Mesodermal cell (in vitro differentiated cells): ENCODE measurements around the gene SARS2.

Source experiments
- H3K27ac ChIP-seq: 2 replicates; pipeline ENCODE4 v1.7.0; 2013; ENCODE audit warnings: mild to moderate bottlenecking, low read depth, low read length, moderate library complexity; ENCODE audit not compliant: severe bottlenecking
- H3K36me3 ChIP-seq: 2 replicates; pipeline ENCODE4 v1.7.1; 2013; ENCODE audit warnings: mild to moderate bottlenecking, low read length, moderate library complexity; ENCODE audit not compliant: control insufficient read depth, insufficient read depth
- H3K4me1 ChIP-seq: one replicate; pipeline ENCODE4 v1.7.1; 2013; ENCODE audit warnings: mild to moderate bottlenecking, low read length; ENCODE audit not compliant: insufficient read depth, control insufficient read depth, poor library complexity, severe bottlenecking
- H3K4me3 ChIP-seq: 2 replicates; pipeline ENCODE4 v1.7.0; 2013; ENCODE audit warnings: low read length, control low read depth, mild to moderate bottlenecking; ENCODE audit not compliant: insufficient read depth, poor library complexity, severe bottlenecking; ENCODE audit errors: extremely low read depth
- H3K9me3 ChIP-seq: 2 replicates; pipeline ENCODE4 v1.7.1; 2013; ENCODE audit warnings: mild to moderate bottlenecking, low read length, moderate library complexity; ENCODE audit not compliant: control insufficient read depth
- WGBS, 2 experiments: methylation state at CpG; one replicate each; pipeline ENCODE4 v1.1.5; 2013; ENCODE audit warnings: missing lambda C conversion rate in 2 of 2; ENCODE audit not compliant: insufficient coverage in 2 of 2; 5-methylcytosine and 5-hydroxymethylcytosine counted together

The SARS2 gene

DNA sequence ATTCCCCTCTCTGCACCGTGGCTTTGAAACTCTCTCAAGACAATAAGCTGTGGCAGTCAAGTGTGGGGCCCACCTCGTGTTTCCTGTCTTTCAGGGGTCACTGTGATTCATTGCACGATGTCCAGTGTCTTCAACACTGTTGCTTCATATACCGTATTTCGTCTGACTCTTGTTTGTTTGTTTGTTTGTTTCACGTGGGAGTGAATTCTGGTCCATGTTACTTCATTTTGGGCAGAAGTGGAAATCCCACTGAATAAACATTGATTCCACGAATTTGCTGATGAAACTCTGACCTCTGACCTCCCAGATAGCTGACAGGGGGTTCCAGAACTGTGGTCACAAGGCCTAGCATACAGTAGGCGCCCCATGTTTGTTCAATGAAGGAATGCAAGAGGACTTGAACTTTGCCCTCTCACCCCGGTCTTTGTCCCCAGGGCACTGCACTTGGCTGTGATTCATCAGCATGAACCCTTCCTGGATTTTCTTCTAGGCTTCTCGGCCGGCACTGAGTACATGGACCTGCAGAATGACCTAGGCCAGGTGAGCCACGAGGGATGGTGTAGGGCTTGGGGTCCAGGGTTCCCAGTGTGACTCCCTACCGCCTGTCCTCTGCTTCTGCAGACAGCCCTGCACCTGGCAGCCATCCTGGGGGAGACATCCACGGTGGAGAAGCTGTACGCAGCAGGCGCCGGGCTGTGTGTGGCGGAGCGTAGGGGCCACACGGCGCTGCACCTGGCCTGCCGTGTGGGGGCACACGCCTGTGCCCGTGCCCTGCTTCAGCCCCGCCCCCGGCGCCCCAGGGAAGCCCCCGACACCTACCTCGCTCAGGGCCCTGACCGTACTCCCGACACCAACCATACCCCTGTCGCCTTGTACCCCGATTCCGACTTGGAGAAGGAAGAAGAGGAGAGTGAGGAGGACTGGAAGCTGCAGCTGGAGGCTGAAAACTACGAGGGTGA is 25.7 kb downstream of the SARS2 start:
- peaks cover 22% of the 10 kb centered on the region for H3K36me3 ChIP-seq
- H3K27ac ChIP-seq = no peak overlapping the region
- H3K9me3 ChIP-seq = peaks cover 4% of the 10 kb centered on the region
- H3K4me3 ChIP-seq = no peak overlapping the region
- H3K4me1 ChIP-seq = peaks cover 12% of the 10 kb centered on the region
- WGBS, 2 experiments = 93 to 96% methylated on average over 22 to 31 of the region's 35 CpGs

GRCh38 chr19:38901683-38902082 is 28.9 kb downstream of the SARS2 start:
- H3K4me3 ChIP-seq = no peak overlapping the region
- 89% methylated on average over 1 of the region's 1 CpG for WGBS, 2 experiments

GRCh38 chr19:38900743-38901190 is 29.8 kb downstream of the SARS2 start:
- H3K4me3 ChIP-seq = peak overlapping the region; percentile 65
- H3K4me1 ChIP-seq = peaks cover 17% of the 10 kb centered on the region
- WGBS, 2 experiments = 78 to 82% methylated on average over 1 to 2 of the region's 3 CpGs
- peaks cover 4% of the 10 kb centered on the region for H3K9me3 ChIP-seq
- H3K36me3 ChIP-seq = peaks cover 4% of the 10 kb centered on the region
- peak overlapping the region; percentile 94 for H3K27ac ChIP-seq

More at GRCh38 chr19:38901683-38902082, 28.9 kb downstream of the SARS2 start:
- no peak overlapping the region for H3K27ac ChIP-seq
- H3K36me3 ChIP-seq = peaks cover 10% of the 10 kb centered on the region
- H3K9me3 ChIP-seq = peaks cover 4% of the 10 kb centered on the region
- H3K4me1 ChIP-seq = peaks cover 17% of the 10 kb centered on the region

GRCh38 chr19:38900202-38900629 is 30.3 kb downstream of the SARS2 start:
- Histone ChIP-seq H3K9me3 (peaks cover 4% of the 10 kb centered on the region), H3K4me3 (peak overlapping the region; percentile 65), H3K27ac (peak overlapping the region; percentile 94), H3K36me3 (no peaks in the 10 kb centered on the region), H3K4me1 (peaks cover 17% of the 10 kb centered on the region)
- WGBS, 2 experiments = 0 to 5% methylated on average over 6 to 7 of the region's 8 CpGs

DNA sequence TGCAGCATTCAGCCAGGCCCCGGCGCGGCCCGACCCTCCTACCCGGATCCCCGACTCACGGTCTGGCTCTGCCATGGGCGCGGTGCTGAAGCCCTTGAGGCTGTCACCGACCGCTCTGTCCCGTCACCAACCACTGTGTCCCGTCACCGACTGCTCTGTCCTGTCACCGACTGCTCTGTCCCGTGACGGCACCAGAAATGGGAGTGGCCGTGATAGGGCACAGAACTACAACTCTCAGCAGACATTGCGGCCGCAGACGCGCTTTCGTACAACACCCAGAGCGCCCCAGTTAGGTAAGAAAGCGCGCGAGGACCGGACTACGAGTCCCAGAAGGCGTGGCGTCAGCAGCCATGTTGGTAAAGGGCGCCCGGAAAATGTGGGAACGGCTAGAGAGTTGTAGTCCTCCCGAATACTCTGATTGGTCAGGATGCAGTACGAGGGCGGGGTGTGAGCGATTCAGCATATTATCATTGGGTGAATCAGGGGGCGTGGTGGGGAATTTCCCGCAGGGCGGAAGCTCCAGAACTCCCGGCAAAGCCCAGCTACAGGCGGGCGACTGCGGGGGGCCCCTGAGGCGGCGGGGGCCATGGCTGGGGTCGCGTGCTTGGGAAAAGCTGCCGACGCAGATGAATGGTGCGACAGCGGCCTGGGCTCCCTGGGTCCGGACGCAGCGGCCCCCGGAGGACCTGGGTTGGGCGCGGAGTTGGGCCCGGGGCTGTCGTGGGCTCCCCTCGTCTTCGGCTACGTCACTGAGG is 30.9 kb downstream of the SARS2 start, which contains the start of the genes NFKBIB and SIRT2:
TSS of gene NFKBIB (plus strand) at position 523 of the 755 bp plus-strand sequence. CDS start at position 587, 64 bp downstream.
TSS of gene SIRT2 (minus strand) at position 172 of the 755 bp plus-strand sequence. CDS start at position 75, 97 bp downstream.
- Histone ChIP-seq H3K4me1 (peaks cover 17% of the 10 kb centered on the region), H3K4me3 (peak within 1 kb of the TSS; percentile 65), H3K36me3 (no peaks in the 10 kb centered on the region), H3K27ac (peak within 1 kb of the TSS; percentile 94), H3K9me3 (peaks cover 4% of the 10 kb centered on the region)
- WGBS, 2 experiments = 1 to 3% methylated on average over 54 to 64 of the region's 64 CpGs

DNA sequence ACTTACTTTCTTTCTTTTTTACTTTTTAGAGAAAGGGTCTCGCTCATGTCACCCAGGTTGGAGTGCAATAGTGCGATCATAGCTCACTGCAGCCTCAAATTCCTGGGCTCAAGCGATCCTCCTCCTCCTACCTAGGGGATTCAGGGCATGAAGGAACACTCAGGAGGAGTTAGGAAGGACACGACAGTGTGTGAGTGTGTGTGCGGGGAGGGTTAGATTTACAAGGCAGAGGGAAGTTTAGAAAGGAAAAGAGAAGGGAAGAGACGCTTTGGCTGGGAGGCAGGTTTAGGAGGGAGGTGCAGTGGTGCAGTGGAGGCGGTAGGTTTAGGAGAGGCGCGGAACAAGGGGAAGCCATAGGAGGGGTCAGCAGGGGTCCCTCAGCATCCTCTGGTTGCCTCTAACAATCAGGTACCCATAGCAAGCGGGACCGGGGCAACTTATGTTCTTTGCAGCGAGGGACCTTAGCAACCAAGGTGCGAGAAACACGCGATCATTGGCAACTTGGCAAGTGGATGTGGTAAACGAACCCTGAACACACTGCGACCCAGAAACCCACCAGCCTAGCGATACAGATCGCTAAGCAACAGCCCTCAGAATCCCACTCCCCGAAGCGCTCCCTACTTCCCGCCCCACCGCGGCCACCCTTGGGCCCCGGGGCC is 31.6 kb downstream of the SARS2 start:
- WGBS, 2 experiments = 39% methylated on average over 22 to 23 of the region's 25 CpGs
- Histone ChIP-seq H3K4me3 (peak overlapping the region; percentile 65), H3K9me3 (peaks cover 4% of the 10 kb centered on the region), H3K27ac (peak overlapping the region; percentile 24), H3K4me1 (peaks cover 17% of the 10 kb centered on the region), H3K36me3 (no peaks in the 10 kb centered on the region)

DNA sequence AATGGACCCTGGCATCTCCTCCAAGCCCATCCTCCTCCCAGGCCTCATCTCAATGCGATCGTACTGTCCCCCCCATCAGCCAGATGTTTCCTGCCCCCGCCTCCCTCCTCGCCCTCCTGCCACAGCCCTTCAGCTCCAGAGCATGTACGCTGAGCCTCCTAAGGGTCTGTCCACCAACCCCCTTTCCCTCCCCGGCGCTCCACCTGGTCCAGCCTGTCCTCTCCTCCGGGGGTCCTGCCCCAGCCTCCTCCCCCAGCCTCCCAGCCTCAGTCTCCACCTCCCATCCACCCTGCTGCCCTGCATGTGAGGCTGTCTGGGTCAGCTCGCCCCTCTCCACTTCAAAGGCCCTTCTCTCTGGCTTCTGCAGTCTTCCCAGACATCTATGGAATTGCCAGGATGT is 35.6 kb downstream of the SARS2 start:
- H3K27ac ChIP-seq = no peak overlapping the region
- no peaks in the 10 kb centered on the region for H3K9me3 ChIP-seq
- no peak overlapping the region for H3K4me3 ChIP-seq
- WGBS, 2 experiments = 93% methylated on average over 3 to 4 of the region's 9 CpGs
- H3K4me1 ChIP-seq = peaks cover 5% of the 10 kb centered on the region
- peaks cover 6% of the 10 kb centered on the region for H3K36me3 ChIP-seq

GRCh38 chr19:38893341-38893771 is 37.2 kb downstream of the SARS2 start:
- 95 to 96% methylated on average over 11 to 14 of the region's 14 CpGs for WGBS, 2 experiments
- Histone ChIP-seq H3K4me1 (peaks cover 4% of the 10 kb centered on the region), H3K27ac (no peak overlapping the region), H3K36me3 (peaks cover 11% of the 10 kb centered on the region), H3K9me3 (no peaks in the 10 kb centered on the region), H3K4me3 (no peak overlapping the region)

GRCh38 chr19:38892841-38893240 is 37.7 kb downstream of the SARS2 start:
- Histone ChIP-seq H3K9me3 (no peaks in the 10 kb centered on the region), H3K4me3 (no peak overlapping the region), H3K36me3 (peaks cover 11% of the 10 kb centered on the region), H3K27ac (no peak overlapping the region), H3K4me1 (no peaks in the 10 kb centered on the region)
- WGBS, 2 experiments = 89 to 95% methylated on average over 4 of the region's 5 CpGs

GRCh38 chr19:38891771-38892170 is 38.8 kb downstream of the SARS2 start:
- 83 to 93% methylated on average over 6 of the region's 6 CpGs for WGBS, 2 experiments
- H3K4me3 ChIP-seq = no peak overlapping the region
- peaks cover 11% of the 10 kb centered on the region for H3K36me3 ChIP-seq
- H3K9me3 ChIP-seq = no peaks in the 10 kb centered on the region
- H3K27ac ChIP-seq = no peak overlapping the region
- H3K4me1 ChIP-seq = no peaks in the 10 kb centered on the region
